Upper lobe of right lung (tissue), 1 donor: ENCODE data around the gene SAPCD1. TPM values are rescaled to one million over a fixed set of nuclear protein-coding genes. Genes with fewer than 3 reads are reported as not detected.

ENCODE experiments used
- ATAC-seq: fragments of 200-7000 bp; cut with Tn5 transposase; one replicate; pipeline ENCODE4 v1.9.1; 2020; ENCODE audit warnings: mild to moderate bottlenecking, moderate library complexity
- DNase-seq: peaks from one replicate; pipeline ENCODE4 v3.0.0-alpha.2; 2020
- H3K27ac ChIP-seq: fragments of 200-600 bp; one replicate; pipeline ENCODE4 v1.8.0; 2022
- H3K27me3 ChIP-seq: fragments of 200-600 bp; one replicate; pipeline ENCODE4 v1.8.0; 2022; ENCODE audit warnings: mild to moderate bottlenecking
- H3K36me3 ChIP-seq: fragments of 200-600 bp; one replicate; pipeline ENCODE4 v1.8.0; 2022
- H3K4me1 ChIP-seq: fragments of 200-600 bp; one replicate; pipeline ENCODE4 v1.8.0; 2022
- H3K4me3 ChIP-seq: fragments of 200-600 bp; one replicate; pipeline ENCODE4 v1.8.0; 2022; ENCODE audit warnings: mild to moderate bottlenecking
- H3K9me3 ChIP-seq: fragments of 200-600 bp; one replicate; pipeline ENCODE4 v1.8.0; 2022
- intact Hi-C: fragments of 100-400 bp; cut with DNase I; formaldehyde crosslinking; loops from one replicate; pipeline ENCODE4 v1.11.0; 2022
- total RNA-seq: library from RNA; stranded (reverse); fragmentation: NEBNext Ultra II Directional; extraction: Animal tissue kit (Norgen Biotek cat#: 25700); gene quantifications from one replicate; pipeline ENCODE4 v1.2.1, GENCODE V29; 2021
- TF ChIP-seq, protein P1 (sequence below): fragments of 200-600 bp; IDR thresholded peaks from one replicate; pipeline ENCODE4 v1.8.0; 2022; ENCODE audit warnings: antibody characterized with exemption
- donor health status: DM: no; HTN: yes; CAD: no; lungs with severe emphysema.

The SAPCD1 gene
- total RNA-seq, 1 donor from 2014 or later: 2.6 TPM

DNA sequence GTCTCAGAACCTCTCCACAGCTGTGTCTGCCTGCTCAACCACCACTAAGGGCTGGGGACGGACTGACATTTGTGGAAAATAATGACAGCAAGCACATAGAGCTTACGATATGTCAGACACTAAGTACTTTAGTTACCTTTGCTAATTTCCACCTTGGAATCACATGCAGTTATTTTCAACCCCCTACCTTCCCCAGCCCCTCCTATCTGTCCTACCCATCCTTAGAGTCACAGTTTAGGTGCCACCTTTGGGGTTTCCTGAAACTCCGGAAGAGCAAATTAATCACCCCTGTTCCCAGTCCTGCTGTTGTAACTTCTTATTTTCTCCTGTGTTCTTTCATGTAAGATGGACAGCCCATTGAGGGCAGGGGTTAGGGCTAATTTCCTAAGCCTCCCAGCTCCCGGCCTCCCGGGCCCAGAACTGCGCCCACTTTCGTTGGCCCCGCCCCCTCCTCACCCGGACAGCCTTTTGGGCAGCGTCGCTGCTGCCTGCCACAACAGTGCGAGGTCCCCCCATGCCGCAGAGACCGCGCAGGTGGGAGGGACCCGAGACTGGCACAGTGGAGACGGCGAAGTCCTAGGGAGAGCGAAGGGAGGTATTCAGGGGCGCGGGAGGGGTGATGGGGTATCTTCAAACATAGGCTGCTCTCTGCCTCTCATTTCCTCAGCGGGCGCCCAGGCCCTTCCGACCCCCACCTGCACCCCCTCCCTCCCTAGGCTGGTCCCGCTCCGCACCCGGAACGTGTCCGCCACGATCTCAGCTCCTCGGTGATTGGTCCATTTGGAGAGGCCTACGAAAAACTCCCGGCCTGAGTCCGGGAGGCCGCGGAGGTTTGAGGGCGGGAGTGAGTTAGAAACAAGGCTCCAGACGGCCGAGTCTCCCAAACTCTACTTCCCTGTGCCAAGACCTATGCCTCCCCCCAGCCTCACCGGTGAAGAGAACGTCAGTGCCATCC is 34.5 kb upstream of the SAPCD1 start:
- Histone ChIP-seq H3K36me3 (peaks cover 26% of the 10 kb centered on the region), H3K9me3 (no peaks in the 10 kb centered on the region), H3K27ac (peak overlapping the region; percentile 78), H3K4me3 (peak overlapping the region; percentile 88), H3K4me1 (peaks cover 48% of the 10 kb centered on the region), H3K27me3 (no peaks in the 10 kb centered on the region)
- TF ChIP-seq, protein P1, sequence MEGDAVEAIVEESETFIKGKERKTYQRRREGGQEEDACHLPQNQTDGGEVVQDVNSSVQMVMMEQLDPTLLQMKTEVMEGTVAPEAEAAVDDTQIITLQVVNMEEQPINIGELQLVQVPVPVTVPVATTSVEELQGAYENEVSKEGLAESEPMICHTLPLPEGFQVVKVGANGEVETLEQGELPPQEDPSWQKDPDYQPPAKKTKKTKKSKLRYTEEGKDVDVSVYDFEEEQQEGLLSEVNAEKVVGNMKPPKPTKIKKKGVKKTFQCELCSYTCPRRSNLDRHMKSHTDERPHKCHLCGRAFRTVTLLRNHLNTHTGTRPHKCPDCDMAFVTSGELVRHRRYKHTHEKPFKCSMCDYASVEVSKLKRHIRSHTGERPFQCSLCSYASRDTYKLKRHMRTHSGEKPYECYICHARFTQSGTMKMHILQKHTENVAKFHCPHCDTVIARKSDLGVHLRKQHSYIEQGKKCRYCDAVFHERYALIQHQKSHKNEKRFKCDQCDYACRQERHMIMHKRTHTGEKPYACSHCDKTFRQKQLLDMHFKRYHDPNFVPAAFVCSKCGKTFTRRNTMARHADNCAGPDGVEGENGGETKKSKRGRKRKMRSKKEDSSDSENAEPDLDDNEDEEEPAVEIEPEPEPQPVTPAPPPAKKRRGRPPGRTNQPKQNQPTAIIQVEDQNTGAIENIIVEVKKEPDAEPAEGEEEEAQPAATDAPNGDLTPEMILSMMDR: no peak
- ATAC-seq: no peak
- no peak for DNase-seq
- intact Hi-C loops: no loop called here

DNA sequence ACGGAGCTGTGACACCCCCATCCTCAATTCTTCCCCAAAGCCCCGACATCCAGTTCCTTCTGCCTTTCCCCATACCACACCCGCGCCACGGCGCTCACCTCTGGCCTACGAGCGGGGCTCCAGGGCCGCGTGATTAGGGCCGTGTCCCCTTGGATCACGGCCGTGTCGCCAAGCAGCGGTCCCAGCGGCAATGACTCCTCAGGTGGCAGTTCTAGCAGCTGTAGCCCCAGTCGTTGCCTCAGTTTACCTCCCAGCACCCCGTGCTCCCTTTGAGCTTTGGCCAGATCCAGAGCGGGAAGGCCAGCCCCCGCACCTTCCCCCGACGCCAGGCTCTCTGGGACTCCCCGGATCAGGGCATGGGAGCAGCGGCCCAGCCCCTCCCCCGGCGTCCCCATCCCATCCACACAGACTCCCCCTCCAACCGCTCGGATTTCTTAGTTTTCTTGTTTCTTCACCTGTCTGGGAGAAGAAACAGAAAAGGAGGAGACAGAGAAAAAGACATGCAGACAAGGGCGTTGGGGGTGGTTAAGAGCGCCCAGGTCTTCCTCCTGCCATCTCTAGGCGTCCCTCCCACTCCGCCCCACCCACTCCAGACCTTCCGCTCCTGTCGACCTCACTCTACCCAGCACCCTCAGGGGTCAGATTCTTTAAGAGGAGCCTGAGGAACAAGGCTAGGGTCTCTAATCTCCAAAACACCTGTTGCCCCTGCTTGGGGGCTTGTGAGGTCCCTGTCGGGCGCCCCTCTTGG is 33.5 kb upstream of the SAPCD1 start, which contains the start of gene DDAH2:
Gene DDAH2, minus strand, starts transcription at position 533 of the 748 bp plus-strand sequence. Its CDS starts 138 bp downstream, at position 395.
- no peaks in the 10 kb centered on the region for H3K9me3 ChIP-seq
- peak within 1 kb of the TSS; percentile 85 for H3K27ac ChIP-seq
- peak within 1 kb of the TSS; percentile 88 for H3K4me3 ChIP-seq
- H3K27me3 ChIP-seq: no peaks in the 10 kb centered on the region
- DNase-seq: no peak
- peak; percentile 27 for ATAC-seq
- intact Hi-C loops: no loop called here
- TF ChIP-seq, protein P1: peak; percentile 65
- H3K4me1 ChIP-seq: peaks cover 52% of the 10 kb centered on the region
- peaks cover 36% of the 10 kb centered on the region for H3K36me3 ChIP-seq

DNA sequence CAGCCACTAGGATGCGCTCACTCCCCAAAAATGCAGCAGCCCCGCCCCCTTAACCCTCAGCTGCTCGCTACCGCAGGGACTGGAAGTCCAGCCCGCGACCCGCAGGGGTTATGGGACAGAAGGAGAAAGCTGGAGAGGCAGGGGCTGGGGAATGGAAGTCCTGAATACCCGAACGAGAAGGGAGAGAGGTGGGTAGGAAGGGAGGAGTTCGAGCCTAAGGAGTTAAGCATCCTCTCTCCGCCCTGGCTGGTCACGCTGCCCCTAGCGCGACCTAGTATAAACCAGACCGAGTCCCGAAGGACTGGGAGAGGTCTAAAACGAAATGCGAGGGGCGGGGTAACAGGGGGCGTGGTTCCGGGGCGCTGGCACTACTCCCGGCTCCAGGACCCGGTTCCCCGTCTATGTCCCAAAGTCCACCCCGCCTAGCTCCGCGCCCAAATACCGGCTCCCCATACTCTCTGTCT is 32.9 kb upstream of the SAPCD1 start:
- peak overlapping the region; percentile 88 for H3K4me3 ChIP-seq
- intact Hi-C loops: no loop called here
- peaks cover 42% of the 10 kb centered on the region for H3K36me3 ChIP-seq
- no peaks in the 10 kb centered on the region for H3K27me3 ChIP-seq
- ATAC-seq: peak; percentile 85
- TF ChIP-seq, protein P1: no peak
- H3K9me3 ChIP-seq: no peaks in the 10 kb centered on the region
- DNase-seq: peak; percentile 95
- peak overlapping the region; percentile 85 for H3K27ac ChIP-seq
- H3K4me1 ChIP-seq: peaks cover 58% of the 10 kb centered on the region

DNA sequence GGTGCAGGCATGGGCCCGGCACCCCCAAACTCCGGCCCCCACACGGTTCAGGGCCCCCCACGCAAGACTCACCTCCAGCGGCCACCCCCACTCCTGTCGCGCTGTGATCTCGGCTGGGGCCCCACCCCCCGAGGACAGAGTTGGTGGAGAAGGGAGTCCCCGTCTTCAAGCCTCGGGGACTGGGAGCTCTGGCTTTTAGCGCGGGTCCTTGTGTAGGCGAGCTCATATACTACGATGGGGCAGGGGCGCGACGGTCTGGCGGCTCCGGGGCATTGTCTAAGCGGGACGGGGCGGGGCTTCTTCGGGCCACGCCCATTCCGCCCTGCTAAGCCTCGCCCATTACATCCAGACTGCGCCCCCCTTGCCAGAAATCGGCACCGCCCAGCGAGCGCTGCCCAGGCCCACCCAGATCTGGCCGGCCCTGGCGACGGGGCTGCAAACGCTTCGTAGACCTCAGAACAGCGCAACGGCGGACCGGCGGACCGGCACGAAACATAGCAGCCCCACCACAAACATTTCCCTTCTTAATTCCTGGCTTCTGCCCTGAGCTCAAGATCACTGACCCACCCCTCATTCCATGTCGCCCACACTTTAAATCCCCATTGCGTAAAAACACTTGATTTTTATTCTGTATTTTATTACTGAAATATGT is 32.4 kb upstream of the SAPCD1 start:
- Histone ChIP-seq H3K4me3 (peak overlapping the region; percentile 88), H3K27me3 (no peaks in the 10 kb centered on the region), H3K4me1 (peaks cover 60% of the 10 kb centered on the region), H3K36me3 (peaks cover 43% of the 10 kb centered on the region), H3K27ac (peak overlapping the region; percentile 85), H3K9me3 (no peaks in the 10 kb centered on the region)
- TF ChIP-seq, protein P1: no peak
- ATAC-seq (peak; percentile 74), DNase-seq (peak; percentile 90)
- intact Hi-C loops: no loop called here

DNA sequence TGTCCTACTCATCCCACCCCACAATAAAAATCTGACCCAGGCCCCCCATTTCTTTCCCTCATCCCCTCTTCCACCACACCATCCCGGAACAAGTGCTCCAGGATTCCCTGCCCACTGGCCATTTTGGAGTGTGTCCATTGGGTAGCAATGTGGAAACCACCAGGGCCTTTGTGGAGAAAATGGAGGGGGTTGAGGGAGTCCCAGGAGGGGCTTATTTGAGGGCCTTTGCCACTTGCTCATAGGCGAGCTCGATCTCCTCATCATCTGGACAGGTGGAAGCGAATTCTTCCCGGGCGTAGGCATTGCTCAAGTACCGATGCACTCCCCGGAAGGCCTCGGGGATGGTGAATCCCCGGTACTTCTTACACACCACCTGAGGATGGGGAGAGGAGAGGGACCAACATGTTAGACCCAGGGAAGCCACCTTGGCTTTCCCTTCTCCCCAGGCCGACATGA is 31.8 kb upstream of the SAPCD1 start:
- TF ChIP-seq, protein P1: no peak
- H3K36me3 ChIP-seq: peaks cover 43% of the 10 kb centered on the region
- H3K4me3 ChIP-seq: peak overlapping the region; percentile 88
- no peaks in the 10 kb centered on the region for H3K9me3 ChIP-seq
- ATAC-seq (no peak), DNase-seq (no peak)
- peak overlapping the region; percentile 85 for H3K27ac ChIP-seq
- intact Hi-C loops: no loop called here
- H3K4me1 ChIP-seq: peaks cover 58% of the 10 kb centered on the region
- no peaks in the 10 kb centered on the region for H3K27me3 ChIP-seq
